ENCODE data around the gene PDS5A. TPM values are rescaled to one million over a fixed set of nuclear protein-coding genes. Genes with fewer than 3 reads are reported as not detected.

The PDS5A gene
- total and polyA plus RNA-seq, 9 of the 15 experiments (the other 6 are each of a cell fraction or from before 2014, with no cell fraction given), result 16.4 to 85.4 (median 70.0) TPM

DNA sequence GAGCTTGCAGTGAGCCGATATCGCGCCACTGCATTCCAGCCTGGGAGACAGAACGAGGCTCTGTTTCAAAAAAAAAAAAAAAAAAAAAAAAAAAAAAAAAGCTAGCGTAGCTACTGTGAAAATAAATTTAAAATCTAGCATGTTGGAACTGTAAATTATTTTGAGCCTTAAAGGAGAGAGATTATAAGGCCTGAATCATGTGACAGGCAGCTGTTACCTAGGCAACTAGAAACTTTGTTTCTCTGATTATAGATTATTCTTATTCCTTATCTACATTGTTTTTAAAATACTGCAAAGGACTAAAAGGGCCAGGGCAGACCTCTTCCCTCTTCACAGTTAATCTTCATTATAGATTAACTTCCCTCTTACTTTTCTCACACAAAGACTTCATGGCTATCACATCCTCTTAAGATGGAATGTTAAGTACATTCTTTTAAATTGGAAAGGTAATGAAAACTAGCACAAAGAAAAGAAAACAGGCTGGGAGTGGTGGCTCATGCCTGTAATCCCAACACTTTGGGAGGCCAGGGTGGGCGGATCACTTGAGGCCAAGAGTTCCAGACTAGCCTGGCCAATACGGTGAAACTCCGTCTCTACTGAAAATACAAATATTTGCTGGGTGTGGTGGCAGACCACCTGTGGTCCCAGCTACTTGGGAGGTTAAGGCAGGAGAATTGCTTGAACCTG lies 21.1 kb upstream of the PDS5A start:
- Histone ChIP-seq H3K9me1 (ENCODE audit: control insufficient read depth, insufficient read depth, low read length) (no peaks in the 10 kb centered on the region), H3K9ac (ENCODE audit: insufficient read depth in 1 of 2, low read depth in 2 of 2, low read length in 2 of 2) (no peak overlapping the region), H3K27me3 (ENCODE audit: control insufficient read depth in 2 of 2, insufficient read depth in 2 of 2, low read length in 2 of 2) (no peaks in the 10 kb centered on the region), H3K36me3 (ENCODE audit: control insufficient read depth, insufficient read depth, low read length) (no peaks in the 10 kb centered on the region), H4K20me1 (replicated peaks; ENCODE audit: control insufficient read depth, insufficient read depth, low read length) (no peaks in the 10 kb centered on the region), H3K4me3 (no peak overlapping the region), H3K4me1 (replicated peaks in 1 of 2; ENCODE audit: control insufficient read depth in 2 of 2, insufficient read depth in 2 of 2, low read length in 2 of 2) (peaks cover 0 to under 1% of the 10 kb centered on the region in 2 experiments; a peak in 1 of 5 replicates), H3K4me2 (ENCODE audit: insufficient read depth, low read length) (no peak overlapping the region), H2AFZ (ENCODE audit: low read depth, low read length) (no peak overlapping the region), H3K27ac (ENCODE audit: extremely low read depth, low read depth, low read length) (no peak overlapping the region), H3K79me2 (ENCODE audit: control insufficient read depth, insufficient read depth, low read length) (no peaks in the 10 kb centered on the region), H3K9me3 (replicated peaks; ENCODE audit: control insufficient read depth, insufficient read depth, low read depth, low read length) (no peaks in the 10 kb centered on the region)
- CTCF ChIA-PET (ENCODE audit: low intra/inter-chr PET ratio), result no interaction called here
- DNase-seq (ENCODE audit: extremely low read depth in 1 of 4, low spot score in 3 of 4) (no peak), ATAC-seq (no peak), FAIRE-seq (no peak)
- BruUV-seq (replicated peaks), result no TSS peak
- POLR2A ChIA-PET, result no interaction called here
- in situ Hi-C loops (cut with MboI), result no loop called here
- intact Hi-C loops (cut with micrococcal nuclease), result no loop called here
- WGBS (ENCODE audit: insufficient coverage, low coverage, missing lambda C conversion rate), result no CpG with 5 or more reads among the region's 8 CpGs
- TF ChIP-seq RFX1 (IDR thresholded peaks at IDR 0.05), result peak; percentile 57
- TF ChIP-seq, protein P1, sequence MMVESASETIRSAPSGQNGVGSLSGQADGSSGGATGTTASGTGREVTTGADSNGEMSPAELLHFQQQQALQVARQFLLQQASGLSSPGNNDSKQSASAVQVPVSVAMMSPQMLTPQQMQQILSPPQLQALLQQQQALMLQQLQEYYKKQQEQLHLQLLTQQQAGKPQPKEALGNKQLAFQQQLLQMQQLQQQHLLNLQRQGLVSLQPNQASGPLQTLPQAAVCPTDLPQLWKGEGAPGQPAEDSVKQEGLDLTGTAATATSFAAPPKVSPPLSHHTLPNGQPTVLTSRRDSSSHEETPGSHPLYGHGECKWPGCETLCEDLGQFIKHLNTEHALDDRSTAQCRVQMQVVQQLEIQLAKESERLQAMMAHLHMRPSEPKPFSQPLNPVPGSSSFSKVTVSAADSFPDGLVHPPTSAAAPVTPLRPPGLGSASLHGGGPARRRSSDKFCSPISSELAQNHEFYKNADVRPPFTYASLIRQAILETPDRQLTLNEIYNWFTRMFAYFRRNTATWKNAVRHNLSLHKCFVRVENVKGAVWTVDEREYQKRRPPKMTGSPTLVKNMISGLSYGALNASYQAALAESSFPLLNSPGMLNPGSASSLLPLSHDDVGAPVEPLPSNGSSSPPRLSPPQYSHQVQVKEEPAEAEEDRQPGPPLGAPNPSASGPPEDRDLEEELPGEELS (CRISPR knock-in tag; IDR thresholded peaks at IDR 0.05; ENCODE audit: borderline replicate concordance), result no peak

DNA sequence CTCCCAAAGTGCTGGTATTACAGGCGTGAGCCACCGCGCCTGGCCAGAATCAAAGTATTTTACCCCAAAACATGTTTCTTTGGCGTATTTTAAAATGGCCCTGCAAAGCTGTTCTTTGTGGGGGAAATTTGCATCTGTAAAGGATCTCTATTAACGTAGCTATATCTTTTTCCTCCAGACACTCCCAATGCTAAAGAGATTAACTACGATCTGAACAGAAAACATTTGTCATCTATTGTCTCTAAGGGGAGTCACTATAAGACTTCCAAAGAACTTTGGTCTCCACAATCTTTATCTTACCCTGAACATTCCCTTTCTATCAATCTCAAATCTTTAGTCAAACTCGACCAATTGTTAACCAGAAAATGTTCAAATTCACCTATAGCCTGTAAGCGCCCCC lies 19.1 kb upstream of the PDS5A start:
- in situ Hi-C loops (cut with MboI), result no loop called here
- Histone ChIP-seq H3K9me3 (replicated peaks; ENCODE audit: control insufficient read depth, insufficient read depth, low read depth, low read length) (no peaks in the 10 kb centered on the region), H3K4me3 (no peak overlapping the region), H4K20me1 (replicated peaks; ENCODE audit: control insufficient read depth, insufficient read depth, low read length) (no peaks in the 10 kb centered on the region), H2AFZ (ENCODE audit: low read depth, low read length) (no peak overlapping the region), H3K9me1 (ENCODE audit: control insufficient read depth, insufficient read depth, low read length) (no peaks in the 10 kb centered on the region), H3K27me3 (ENCODE audit: control insufficient read depth in 2 of 2, insufficient read depth in 2 of 2, low read length in 2 of 2) (no peaks in the 10 kb centered on the region), H3K27ac (ENCODE audit: extremely low read depth, low read depth, low read length) (no peak overlapping the region), H3K4me1 (replicated peaks in 1 of 2; ENCODE audit: control insufficient read depth in 2 of 2, insufficient read depth in 2 of 2, low read length in 2 of 2) (no peaks in the 10 kb centered on the region), H3K9ac (ENCODE audit: insufficient read depth in 1 of 2, low read depth in 2 of 2, low read length in 2 of 2) (no peak overlapping the region), H3K4me2 (ENCODE audit: insufficient read depth, low read length) (no peak overlapping the region), H3K79me2 (ENCODE audit: control insufficient read depth, insufficient read depth, low read length) (no peaks in the 10 kb centered on the region), H3K36me3 (ENCODE audit: control insufficient read depth, insufficient read depth, low read length) (no peaks in the 10 kb centered on the region)
- no TSS peak for BruUV-seq (replicated peaks)
- ATAC-seq, result no peak
- WGBS (ENCODE audit: insufficient coverage, low coverage, missing lambda C conversion rate), result 53% methylated on average over 5 of the region's 8 CpGs
- intact Hi-C loops (cut with micrococcal nuclease), result no loop called here
- no peak for DNase-seq (ENCODE audit: extremely low read depth in 1 of 4, low spot score in 3 of 4)
- CTCF ChIA-PET (ENCODE audit: low intra/inter-chr PET ratio), result no interaction called here
- FAIRE-seq, result no peak
- TF ChIP-seq BACH1 (tag; IDR thresholded peaks at IDR 0.05) (no peak), ESRRA (IDR thresholded peaks at IDR 0.05; ENCODE audit: borderline replicate concordance, low read depth) (no peak), HNRNPUL1 (IDR thresholded peaks at IDR 0.05; ENCODE audit: low read length) (no peak), MEF2A (IDR thresholded peaks at IDR 0.05; ENCODE audit: control insufficient read depth, low read depth, low read length) (no peak), ZNF699 (CRISPR knock-in tag; IDR thresholded peaks at IDR 0.05; ENCODE audit: insufficient replicate concordance) (no peak)
- TF ChIP-seq, protein P2, sequence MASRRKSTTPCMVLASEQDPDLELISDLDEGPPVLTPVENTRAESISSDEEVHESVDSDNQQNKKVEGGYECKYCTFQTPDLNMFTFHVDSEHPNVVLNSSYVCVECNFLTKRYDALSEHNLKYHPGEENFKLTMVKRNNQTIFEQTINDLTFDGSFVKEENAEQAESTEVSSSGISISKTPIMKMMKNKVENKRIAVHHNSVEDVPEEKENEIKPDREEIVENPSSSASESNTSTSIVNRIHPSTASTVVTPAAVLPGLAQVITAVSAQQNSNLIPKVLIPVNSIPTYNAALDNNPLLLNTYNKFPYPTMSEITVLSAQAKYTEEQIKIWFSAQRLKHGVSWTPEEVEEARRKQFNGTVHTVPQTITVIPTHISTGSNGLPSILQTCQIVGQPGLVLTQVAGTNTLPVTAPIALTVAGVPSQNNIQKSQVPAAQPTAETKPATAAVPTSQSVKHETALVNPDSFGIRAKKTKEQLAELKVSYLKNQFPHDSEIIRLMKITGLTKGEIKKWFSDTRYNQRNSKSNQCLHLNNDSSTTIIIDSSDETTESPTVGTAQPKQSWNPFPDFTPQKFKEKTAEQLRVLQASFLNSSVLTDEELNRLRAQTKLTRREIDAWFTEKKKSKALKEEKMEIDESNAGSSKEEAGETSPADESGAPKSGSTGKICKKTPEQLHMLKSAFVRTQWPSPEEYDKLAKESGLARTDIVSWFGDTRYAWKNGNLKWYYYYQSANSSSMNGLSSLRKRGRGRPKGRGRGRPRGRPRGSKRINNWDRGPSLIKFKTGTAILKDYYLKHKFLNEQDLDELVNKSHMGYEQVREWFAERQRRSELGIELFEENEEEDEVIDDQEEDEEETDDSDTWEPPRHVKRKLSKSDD (conservative IDR thresholded peaks at IDR 0.05; ENCODE audit: low read length), result no peak
- POLR2A ChIA-PET, result no interaction called here

All from K562 (cell line).